Activated CD8-positive, alpha-beta T cell treated with anti-CD3 and anti-CD28 coated beads for 36 hours (primary cell): ENCODE measurements around the gene TNFRSF19. TPM values are rescaled to one million over a fixed set of nuclear protein-coding genes. Genes with fewer than 3 reads are reported as not detected.

Experiments used
- ATAC-seq: fragments of 200-7000 bp; cut with Tn5 transposase; one replicate; pipeline ENCODE4 v1.10.0; 2021; ENCODE audit warnings: mild to moderate bottlenecking, moderate library complexity
- CTCF ChIA-PET: fragments of 350-600 bp; sonication (Branson Sonifier 250); formaldehyde crosslinking; loops from one replicate; lab custom pipeline; 2021; ENCODE audit warnings: antibody characterized with exemption; lab: Charles Lee
- POLR2A ChIA-PET: fragments of 350-600 bp; sonication (Branson Sonifier 250); formaldehyde crosslinking; loops from one replicate; lab custom pipeline; 2021; ENCODE audit warnings: antibody characterized with exemption; lab: Charles Lee
- DNase-seq: peaks from one replicate; pipeline ENCODE4 v3.0.0-alpha.2; 2020
- H3K27ac Mint-ChIP-seq: one replicate; pipeline ENCODE4 v1.8.0; 2021; ENCODE audit warnings: mild to moderate bottlenecking, mixed read lengths
- H3K27me3 Mint-ChIP-seq: one replicate; pipeline ENCODE4 v1.8.0; 2021; ENCODE audit warnings: mixed read lengths
- H3K36me3 Mint-ChIP-seq: one replicate; pipeline ENCODE4 v1.8.0; 2021; ENCODE audit warnings: low read depth, mixed read lengths
- H3K4me1 Mint-ChIP-seq: one replicate; pipeline ENCODE4 v1.8.0; 2021; ENCODE audit warnings: low read depth, mixed read lengths
- H3K4me3 Mint-ChIP-seq: one replicate; pipeline ENCODE4 v1.8.0; 2021; ENCODE audit warnings: mild to moderate bottlenecking, moderate library complexity, mixed read lengths
- H3K9me3 Mint-ChIP-seq: one replicate; pipeline ENCODE4 v1.8.0; 2021; ENCODE audit warnings: mixed read lengths
- intact Hi-C: fragments of 100-400 bp; cut with micrococcal nuclease; formaldehyde crosslinking; loops from one replicate; pipeline ENCODE4 v1.10.0; 2022
- total RNA-seq, 2 experiments: library from RNA; stranded (reverse); gene quantifications; one replicate each; pipeline ENCODE4 v1.2.3, GENCODE V29; 2021
- TF ChIP-seq, protein P1 (sequence below): fragments of 200-600 bp; IDR thresholded peaks from one replicate; pipeline ENCODE4 v1.8.0; 2022; ENCODE audit warnings: antibody characterized with exemption, mild to moderate bottlenecking

TNFRSF19 gene
- total RNA-seq, 2 experiments from 2014 or later, result not detected

DNA sequence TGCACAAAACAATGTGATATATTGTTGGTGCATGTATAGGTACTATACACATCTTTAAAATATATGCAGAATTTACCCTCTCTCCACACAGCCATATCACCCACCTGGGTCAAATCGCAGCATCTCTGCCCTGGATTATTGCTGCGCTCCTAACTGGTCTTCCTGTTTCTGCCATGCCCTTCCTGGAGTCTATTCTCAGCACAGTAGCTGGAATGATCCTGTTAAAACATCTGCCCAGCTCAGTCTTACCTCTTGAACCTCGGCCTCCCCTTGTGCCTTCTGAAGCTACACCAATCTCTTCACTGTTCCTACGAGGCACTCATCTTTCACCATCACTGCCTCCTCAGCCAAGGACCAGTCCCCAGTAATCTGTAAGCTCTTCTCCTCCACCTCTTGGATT lies 25.5 kb upstream of the TNFRSF19 start:
- CTCF ChIA-PET, result no interaction called here
- ATAC-seq (no peak), DNase-seq (no peak)
- H3K36me3 Mint-ChIP-seq, result no peaks in the 10 kb centered on the region
- peaks cover 18% of the 10 kb centered on the region for H3K27me3 Mint-ChIP-seq
- H3K4me1 Mint-ChIP-seq, result no peaks in the 10 kb centered on the region
- H3K9me3 Mint-ChIP-seq, result peaks cover 2% of the 10 kb centered on the region
- H3K4me3 Mint-ChIP-seq, result no peak overlapping the region
- H3K27ac Mint-ChIP-seq, result no peak overlapping the region
- TF ChIP-seq, protein P1, sequence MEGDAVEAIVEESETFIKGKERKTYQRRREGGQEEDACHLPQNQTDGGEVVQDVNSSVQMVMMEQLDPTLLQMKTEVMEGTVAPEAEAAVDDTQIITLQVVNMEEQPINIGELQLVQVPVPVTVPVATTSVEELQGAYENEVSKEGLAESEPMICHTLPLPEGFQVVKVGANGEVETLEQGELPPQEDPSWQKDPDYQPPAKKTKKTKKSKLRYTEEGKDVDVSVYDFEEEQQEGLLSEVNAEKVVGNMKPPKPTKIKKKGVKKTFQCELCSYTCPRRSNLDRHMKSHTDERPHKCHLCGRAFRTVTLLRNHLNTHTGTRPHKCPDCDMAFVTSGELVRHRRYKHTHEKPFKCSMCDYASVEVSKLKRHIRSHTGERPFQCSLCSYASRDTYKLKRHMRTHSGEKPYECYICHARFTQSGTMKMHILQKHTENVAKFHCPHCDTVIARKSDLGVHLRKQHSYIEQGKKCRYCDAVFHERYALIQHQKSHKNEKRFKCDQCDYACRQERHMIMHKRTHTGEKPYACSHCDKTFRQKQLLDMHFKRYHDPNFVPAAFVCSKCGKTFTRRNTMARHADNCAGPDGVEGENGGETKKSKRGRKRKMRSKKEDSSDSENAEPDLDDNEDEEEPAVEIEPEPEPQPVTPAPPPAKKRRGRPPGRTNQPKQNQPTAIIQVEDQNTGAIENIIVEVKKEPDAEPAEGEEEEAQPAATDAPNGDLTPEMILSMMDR, result no peak
- POLR2A ChIA-PET, result no interaction called here
- intact Hi-C loops, result no loop called here

DNA sequence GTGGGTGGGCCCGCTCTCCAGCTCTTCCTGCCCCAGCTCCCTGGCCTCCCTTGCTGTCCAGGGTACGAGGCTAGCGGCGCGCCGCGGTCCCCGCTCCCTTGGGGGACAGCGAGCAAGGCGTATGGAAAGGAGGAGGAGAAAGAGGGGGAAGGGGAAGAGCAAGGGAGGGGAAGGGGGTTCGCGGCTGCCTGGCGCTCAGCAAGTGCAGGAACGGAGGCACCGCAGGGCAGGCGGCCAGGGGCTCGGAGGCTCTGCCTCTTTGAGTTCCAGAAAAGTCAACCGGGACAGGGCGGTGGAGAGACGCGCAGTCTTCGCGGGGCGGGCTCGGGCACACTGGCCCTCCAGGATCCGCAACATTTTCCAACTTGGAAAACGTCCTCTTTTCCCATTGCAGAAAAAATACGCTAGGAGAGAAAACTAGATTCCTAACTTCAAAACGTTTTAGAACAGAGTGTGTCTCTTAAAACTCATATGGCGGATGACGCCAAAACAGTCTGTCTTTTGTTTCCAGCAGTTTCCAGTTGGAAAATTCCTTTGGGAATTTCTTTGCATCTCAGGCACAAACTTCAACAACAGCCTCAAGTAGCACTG lies 23.1 kb upstream of the TNFRSF19 start:
- H3K4me1 Mint-ChIP-seq, result no peaks in the 10 kb centered on the region
- intact Hi-C loops, result no loop called here
- CTCF ChIA-PET, result no interaction called here
- no peaks in the 10 kb centered on the region for H3K36me3 Mint-ChIP-seq
- H3K27ac Mint-ChIP-seq, result no peak overlapping the region
- H3K9me3 Mint-ChIP-seq, result peaks cover 2% of the 10 kb centered on the region
- POLR2A ChIA-PET, result no interaction called here
- H3K4me3 Mint-ChIP-seq, result no peak overlapping the region
- peaks cover 14% of the 10 kb centered on the region for H3K27me3 Mint-ChIP-seq
- ATAC-seq (no peak), DNase-seq (no peak)
- TF ChIP-seq, protein P1, result no peak

DNA sequence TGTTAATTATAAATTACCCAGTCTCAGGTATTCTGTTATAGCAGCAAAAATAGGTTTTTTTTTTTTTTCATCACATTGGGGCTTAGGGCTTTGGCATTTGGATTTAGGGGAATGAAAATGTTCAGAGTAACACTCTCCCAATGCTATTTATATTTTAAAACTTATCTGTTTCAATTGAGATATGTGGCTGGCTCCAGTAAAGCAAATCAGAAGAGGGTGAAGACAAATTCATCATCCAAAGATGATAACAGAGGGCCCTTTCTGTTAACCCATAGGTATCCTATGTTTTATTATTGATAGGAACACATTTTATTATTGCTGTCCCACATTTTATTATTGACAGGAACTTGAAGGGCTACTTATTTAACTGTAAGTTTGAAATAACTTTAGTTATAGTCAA lies 20.5 kb upstream of the TNFRSF19 start:
- H3K4me3 Mint-ChIP-seq, result no peak overlapping the region
- peaks cover 2% of the 10 kb centered on the region for H3K9me3 Mint-ChIP-seq
- DNase-seq (no peak), ATAC-seq (no peak)
- TF ChIP-seq, protein P1, result no peak
- POLR2A ChIA-PET, result no interaction called here
- intact Hi-C loops, result no loop called here
- peaks cover 20% of the 10 kb centered on the region for H3K27me3 Mint-ChIP-seq
- CTCF ChIA-PET, result no interaction called here
- no peaks in the 10 kb centered on the region for H3K4me1 Mint-ChIP-seq
- H3K36me3 Mint-ChIP-seq, result no peaks in the 10 kb centered on the region
- no peak overlapping the region for H3K27ac Mint-ChIP-seq

DNA sequence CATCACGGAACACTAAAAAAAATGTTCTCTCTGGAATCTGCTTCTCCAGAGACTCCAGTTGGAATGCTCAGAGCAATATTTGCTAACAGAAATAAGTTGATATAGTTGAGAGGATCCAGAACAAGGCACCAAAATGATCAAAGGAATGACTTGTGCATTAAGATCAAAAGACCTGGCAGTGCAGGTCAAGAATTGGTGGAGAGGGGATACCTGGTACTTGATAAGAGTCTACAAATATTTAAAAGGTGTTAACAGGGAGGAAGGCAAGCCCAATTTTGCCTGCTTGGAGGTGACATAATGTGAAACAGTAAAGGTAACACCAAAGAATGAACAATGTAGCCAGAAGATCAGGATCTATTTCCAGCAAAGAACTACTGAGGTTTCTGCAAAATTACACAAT lies 20.0 kb upstream of the TNFRSF19 start:
- H3K4me3 Mint-ChIP-seq, result no peak overlapping the region
- ChIA-PET CTCF (no interaction called here), POLR2A (no interaction called here)
- H3K4me1 Mint-ChIP-seq, result no peaks in the 10 kb centered on the region
- intact Hi-C loops, result no loop called here
- H3K27ac Mint-ChIP-seq, result no peak overlapping the region
- DNase-seq (no peak), ATAC-seq (no peak)
- TF ChIP-seq, protein P1, result no peak
- peaks cover 22% of the 10 kb centered on the region for H3K27me3 Mint-ChIP-seq
- H3K9me3 Mint-ChIP-seq, result peaks cover 2% of the 10 kb centered on the region
- H3K36me3 Mint-ChIP-seq, result no peaks in the 10 kb centered on the region

DNA sequence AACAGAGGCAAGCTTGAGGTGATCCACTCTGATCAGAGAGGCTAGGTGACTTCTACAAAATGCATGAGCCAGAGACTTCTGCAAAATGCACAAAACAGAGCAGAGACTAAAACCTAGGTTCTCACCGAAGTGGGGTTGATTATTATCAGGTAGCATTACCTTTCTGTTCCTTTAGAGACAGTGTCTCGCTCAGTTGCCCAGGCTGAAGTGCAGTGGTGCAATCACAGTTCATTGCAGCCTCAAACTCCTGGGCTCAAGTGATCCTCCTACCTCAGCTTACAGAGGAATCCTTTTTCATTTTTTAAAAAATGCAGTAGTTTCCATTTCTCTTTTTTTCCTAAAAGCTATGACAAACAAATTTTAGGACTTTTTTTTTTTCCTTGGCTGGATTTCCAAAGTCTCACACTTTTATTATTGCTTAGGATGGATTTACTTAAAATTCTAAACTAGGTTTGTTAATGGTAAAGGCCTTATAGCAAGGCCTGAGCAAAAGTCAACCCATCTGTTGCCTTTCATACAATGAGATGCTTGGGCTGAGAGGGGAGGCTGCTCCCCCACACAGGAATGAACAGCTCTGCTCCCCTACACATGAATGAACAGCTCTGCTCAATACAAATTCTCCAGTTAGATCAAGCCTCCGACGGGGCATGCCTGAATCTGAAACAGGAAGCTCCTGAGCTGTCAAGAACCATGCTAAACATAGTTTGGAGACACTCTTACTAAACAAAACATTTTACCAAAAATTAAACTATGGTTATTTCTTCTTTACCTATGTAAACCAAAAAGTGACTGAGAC lies 18.8 kb upstream of the TNFRSF19 start:
- no peaks in the 10 kb centered on the region for H3K36me3 Mint-ChIP-seq
- no peaks in the 10 kb centered on the region for H3K4me1 Mint-ChIP-seq
- no peak for ATAC-seq
- peaks cover 23% of the 10 kb centered on the region for H3K27me3 Mint-ChIP-seq
- intact Hi-C loops, result no loop called here
- no peak for DNase-seq
- ChIA-PET CTCF (interaction anchor here (1.0 kb wide), 1 partner anchor 18 kb away, joined by 3 read pairs; no protein-coding TSS in a partner anchor), POLR2A (no interaction called here)
- peaks cover 2% of the 10 kb centered on the region for H3K9me3 Mint-ChIP-seq
- TF ChIP-seq, protein P1, result no peak
- H3K4me3 Mint-ChIP-seq, result no peak overlapping the region
- H3K27ac Mint-ChIP-seq, result no peak overlapping the region
